ENCODE results near the gene ACSM4. TPM values are rescaled to one million over a fixed set of nuclear protein-coding genes. Genes with fewer than 3 reads are reported as not detected.
"Not testable (repeated sequence)": the region's sequence is repeated elsewhere in the genome, so short reads cannot be mapped to it uniquely, and the experiment has no call there.

The ACSM4 gene
- total RNA-seq, 1 donor from 2014 or later, result not detected

- H3K27me3 ChIP-seq (ENCODE audit: control insufficient read depth, insufficient read depth, low read length), result no peaks in the 10 kb centered on the region
- no peak for FAIRE-seq
- H3K4me3 ChIP-seq (ENCODE audit: low read depth, low read length), result no peak overlapping the region
- TF ChIP-seq CTCF (IDR thresholded peaks at IDR 0.05; ENCODE audit: insufficient read depth, low read length, severe bottlenecking), result no peak
- DNase-seq (ENCODE audit: low read depth), result no peak
- no peaks in the 10 kb centered on the region for H3K36me3 ChIP-seq (ENCODE audit: control insufficient read depth, insufficient read depth, low read length)
Measured at GRCh38 chr12:7282844-7283243, 21.0 kb upstream of the ACSM4 start.

GRCh38 chr12:7289743-7290142, 14.1 kb upstream of the ACSM4 start:
- FAIRE-seq (no peak), DNase-seq (ENCODE audit: low read depth) (no peak)
- Histone ChIP-seq H3K27me3 (ENCODE audit: control insufficient read depth, insufficient read depth, low read length) (no peaks in the 10 kb centered on the region), H3K4me3 (ENCODE audit: low read depth, low read length) (no peak overlapping the region), H3K36me3 (ENCODE audit: control insufficient read depth, insufficient read depth, low read length) (no peaks in the 10 kb centered on the region)
- TF ChIP-seq CTCF (IDR thresholded peaks at IDR 0.05; ENCODE audit: insufficient read depth, low read length, severe bottlenecking), result no peak

- H3K4me3 ChIP-seq (ENCODE audit: low read depth, low read length); FAIRE-seq: not testable (repeated sequence)
Measured at GRCh38 chr12:7290588-7290987, 13.3 kb upstream of the ACSM4 start.

GRCh38 chr12:7292300-7292699, 11.6 kb upstream of the ACSM4 start:
- DNase-seq (ENCODE audit: low read depth) (no peak), FAIRE-seq (no peak)
- Histone ChIP-seq H3K27me3 (ENCODE audit: control insufficient read depth, insufficient read depth, low read length) (no peaks in the 10 kb centered on the region), H3K4me3 (ENCODE audit: low read depth, low read length) (no peak overlapping the region), H3K36me3 (ENCODE audit: control insufficient read depth, insufficient read depth, low read length) (no peaks in the 10 kb centered on the region)
- TF ChIP-seq CTCF (IDR thresholded peaks at IDR 0.05; ENCODE audit: insufficient read depth, low read length, severe bottlenecking), result no peak

More at GRCh38 chr12:7290588-7290987, 13.3 kb upstream of the ACSM4 start:
- DNase-seq (ENCODE audit: low read depth); H3K27me3 ChIP-seq (ENCODE audit: control insufficient read depth, insufficient read depth, low read length); H3K36me3 ChIP-seq (ENCODE audit: control insufficient read depth, insufficient read depth, low read length): not testable (repeated sequence)

GRCh38 chr12:7293670-7294069, 10.2 kb upstream of the ACSM4 start:
- no peaks in the 10 kb centered on the region for H3K27me3 ChIP-seq (ENCODE audit: control insufficient read depth, insufficient read depth, low read length)
- H3K4me3 ChIP-seq (ENCODE audit: low read depth, low read length), result no peak overlapping the region
- FAIRE-seq (no peak), DNase-seq (ENCODE audit: low read depth) (no peak)
- no peak for TF ChIP-seq CTCF (IDR thresholded peaks at IDR 0.05; ENCODE audit: insufficient read depth, low read length, severe bottlenecking)
- H3K36me3 ChIP-seq (ENCODE audit: control insufficient read depth, insufficient read depth, low read length), result no peaks in the 10 kb centered on the region

GRCh38 chr12:7295529-7295928, 8.3 kb upstream of the ACSM4 start:
- FAIRE-seq (no peak), DNase-seq (ENCODE audit: low read depth) (no peak)
- Histone ChIP-seq H3K4me3 (ENCODE audit: low read depth, low read length) (no peak overlapping the region), H3K27me3 (ENCODE audit: control insufficient read depth, insufficient read depth, low read length) (no peaks in the 10 kb centered on the region), H3K36me3 (ENCODE audit: control insufficient read depth, insufficient read depth, low read length) (no peaks in the 10 kb centered on the region)
- TF ChIP-seq CTCF (IDR thresholded peaks at IDR 0.05; ENCODE audit: insufficient read depth, low read length, severe bottlenecking), result no peak
